ENCODE measurements around the gene GPR148.

Gene GPR148

GRCh38 chr2:130776550-130776949, 47.7 kb downstream of the GPR148 start:
- DNase-seq, result no peak

GRCh38 chr2:130778781-130779180, 49.9 kb downstream of the GPR148 start:
- no peak for DNase-seq
